K562 (cell line): ENCODE data around the gene KCNAB2. TPM values are rescaled to one million over a fixed set of nuclear protein-coding genes. Genes with fewer than 3 reads are reported as not detected.
A peak's percentile ranks its signal among the peaks of the same experiment; 100 is the strongest.

ENCODE experiments used
- ATAC-seq: fragments of 200-7000 bp; cut with Tn5 transposase; 3 replicates; pipeline ENCODE4 v1.9.1; 2020; ENCODE audit warnings: moderate library complexity
- BruUV-seq: library from RNA; stranded (reverse); fragments of 400-500 nt; replicated peaks from 2 replicates; lab custom pipeline; 2021; lab: Mats Ljungman, UMichigan
- CTCF ChIA-PET: fragments of 300-600 bp; formaldehyde crosslinking; extraction: SDS; loops from one replicate; lab custom pipeline; 2021; ENCODE audit warnings: low intra/inter-chr PET ratio; lab: Yijun Ruan, JAX
- POLR2A ChIA-PET: fragments of 300-600, 350-650 bp; sonication (Branson Sonifier 250); formaldehyde crosslinking; extraction: SDS; loops from one replicate; lab custom pipeline; 2021; ENCODE audit warnings: antibody characterized with exemption, inconsistent platforms; lab: Yijun Ruan, JAX
- DNase-seq, 4 experiments: peaks; one replicate each; pipeline versions ENCODE4 v3.0.0 to v3.0.0-alpha.2; 2011 to 2018; ENCODE audit warnings: low spot score in 3 of 4, mixed read lengths in 3 of 4; ENCODE audit errors: extremely low read depth in 1 of 4
- FAIRE-seq: peaks from 2 replicates; lab custom pipeline; 2011; peaks lifted over from hg19 to GRCh38; lab: Jason Lieb, UNC
- H2AFZ ChIP-seq: 2 replicates; pipeline ENCODE4 v1.6.0; 2011; ENCODE audit warnings: low read depth, low read length, control low read depth, inconsistent platforms
- H3K27ac ChIP-seq: fragments of 200-600 bp; 3 replicates; pipeline ENCODE4 v1.8.0; 2011; ENCODE audit warnings: low read depth, mild to moderate bottlenecking, control low read depth, inconsistent platforms, low read length, moderate library complexity, mixed read lengths; ENCODE audit errors: extremely low read depth
- H3K27me3 ChIP-seq, 2 experiments: fragments of 300-600 bp in 1 of 2; 2 replicates in 1 of 2; 3 replicates in 1 of 2; pipeline versions ENCODE4 v1.6.0 to v1.8.0; 2011; ENCODE audit warnings: inconsistent platforms in 2 of 2, low read length in 2 of 2, mild to moderate bottlenecking in 1 of 2, mixed read lengths in 1 of 2, moderate library complexity in 1 of 2; ENCODE audit not compliant: control insufficient read depth in 2 of 2, insufficient read depth in 2 of 2
- H3K36me3 ChIP-seq: fragments of 300-600 bp; 3 replicates; pipeline ENCODE4 v1.8.0; 2011; ENCODE audit warnings: mild to moderate bottlenecking, low read length, inconsistent platforms; ENCODE audit not compliant: control insufficient read depth, insufficient read depth
- H3K4me1 ChIP-seq, 2 experiments: fragments of 200-600 bp in 1 of 2; replicated peaks in 1 of 2; 2 replicates in 1 of 2; 3 replicates in 1 of 2; pipeline versions ENCODE4 v1.5.1 to v1.8.0; 2011; ENCODE audit warnings: inconsistent platforms in 2 of 2, low read length in 2 of 2, mild to moderate bottlenecking in 1 of 2, mixed read lengths in 1 of 2, moderate library complexity in 1 of 2; ENCODE audit not compliant: control insufficient read depth in 2 of 2, insufficient read depth in 2 of 2
- H3K4me2 ChIP-seq: 2 replicates; pipeline ENCODE4 v1.6.1; 2011; ENCODE audit warnings: low read length, control low read depth, inconsistent platforms, mixed read lengths; ENCODE audit not compliant: insufficient read depth
- H3K4me3 ChIP-seq: fragments of 200-600 bp; sonication (generic), shearing (Covaris generic); 2 replicates; pipeline ENCODE4 v1.5.1; 2016; ENCODE audit warnings: control low read depth, inconsistent platforms
- H3K79me2 ChIP-seq: fragments of 200-600 bp; 3 replicates; pipeline ENCODE4 v1.8.0; 2011; ENCODE audit warnings: low read length, inconsistent platforms; ENCODE audit not compliant: control insufficient read depth, insufficient read depth
- H3K9ac ChIP-seq, 2 experiments: 2 replicates each; pipeline versions ENCODE4 v1.6.0 to v1.6.1; 2011; ENCODE audit warnings: low read depth in 2 of 2, low read length in 2 of 2, control low read depth in 1 of 2, inconsistent platforms in 1 of 2, mild to moderate bottlenecking in 1 of 2, mixed read lengths in 1 of 2; ENCODE audit not compliant: insufficient read depth in 1 of 2
- H3K9me1 ChIP-seq: one replicate; pipeline ENCODE4 v1.6.0; 2011; ENCODE audit warnings: inconsistent platforms, mild to moderate bottlenecking, low read length, moderate library complexity; ENCODE audit not compliant: control insufficient read depth, insufficient read depth
- H3K9me3 ChIP-seq: replicated peaks from 2 replicates; pipeline ENCODE4 v1.5.1; 2011; ENCODE audit warnings: low read depth, low read length, inconsistent platforms; ENCODE audit not compliant: control insufficient read depth, insufficient read depth
- H4K20me1 ChIP-seq: replicated peaks from 2 replicates; pipeline ENCODE4 v1.6.1; 2011; ENCODE audit warnings: low read length, inconsistent platforms, mixed read lengths; ENCODE audit not compliant: control insufficient read depth, insufficient read depth
- ARNT ChIP-seq, 2 experiments: fragments of 450-650 bp; IDR thresholded peaks; 2 replicates each; pipeline ENCODE4 v1.6.1; 2016; ENCODE audit warnings: mild to moderate bottlenecking in 1 of 2
- CXXC5 ChIP-seq: fragments of 250-450 bp; sonication (Bioruptor Pico); IDR thresholded peaks from 2 replicates; pipeline ENCODE4 v1.8.0; 2022; ENCODE audit warnings: inconsistent platforms, mild to moderate bottlenecking, moderate library complexity
- ELK3 ChIP-seq: fragments of 450-650 bp; formaldehyde crosslinking; IDR thresholded peaks from 2 replicates; pipeline ENCODE4 v1.4.0; 2020; ENCODE audit warnings: mild to moderate bottlenecking
- FOXJ2 ChIP-seq: fragments of 200-800 bp; sonication (Bioruptor generic); IDR thresholded peaks from 2 replicates; pipeline ENCODE4 v1.6.1; 2016; ENCODE audit warnings: missing genetic modification characterization, missing compliant biosample characterization
- LEF1 ChIP-seq: fragments of 450-650 bp; IDR thresholded peaks from 2 replicates; pipeline ENCODE4 v1.6.1; 2016; ENCODE audit warnings: mild to moderate bottlenecking
- MED1 ChIP-seq: sonication (generic); formaldehyde crosslinking; IDR thresholded peaks from 2 replicates; pipeline ENCODE4 v1.8.1; 2023; ENCODE audit warnings: missing genetic modification reagents, borderline replicate concordance
- NBN ChIP-seq: fragments of 450-650 bp; IDR thresholded peaks from 2 replicates; pipeline ENCODE4 v1.6.1; 2016; ENCODE audit warnings: low read depth, mild to moderate bottlenecking
- PPARD ChIP-seq: fragments of 250-450 bp; sonication (Bioruptor Pico); IDR thresholded peaks from 2 replicates; pipeline ENCODE4 v1.8.0; 2022; ENCODE audit warnings: inconsistent platforms, mild to moderate bottlenecking, moderate library complexity
- RCOR1 ChIP-seq, 2 experiments: IDR thresholded peaks; 2 replicates each; pipeline ENCODE4 v1.6.1; 2012; ENCODE audit warnings: low read depth in 2 of 2, low read length in 2 of 2, borderline replicate concordance in 1 of 2, improper control_type of control experiment in 1 of 2
- SIN3A ChIP-seq, 2 experiments: fragments of 150-350 bp in 1 of 2; IDR thresholded peaks; 2 replicates each; pipeline ENCODE4 v1.6.1; 2011 to 2016; ENCODE audit warnings: borderline replicate concordance in 2 of 2, low read depth in 2 of 2, low read length in 2 of 2, mild to moderate bottlenecking in 2 of 2, moderate library complexity in 2 of 2; ENCODE audit not compliant: control insufficient read depth in 1 of 2
- SOX6 ChIP-seq: fragments of 450-650 bp; IDR thresholded peaks from 2 replicates; pipeline ENCODE4 v1.6.1; 2014; ENCODE audit warnings: mild to moderate bottlenecking
- ZBTB17 ChIP-seq: fragments of 450-650 bp; formaldehyde crosslinking; IDR thresholded peaks from 2 replicates; pipeline ENCODE4 v1.4.0; 2020; ENCODE audit warnings: mild to moderate bottlenecking
- ZNF561 ChIP-seq: fragments of 450-650 bp; formaldehyde crosslinking; conservative IDR thresholded peaks from 2 replicates; pipeline ENCODE4 v1.4.0; 2020; ENCODE audit warnings: mild to moderate bottlenecking, moderate library complexity
- ZNF77 ChIP-seq: fragments of 250-450 bp; sonication (Bioruptor Pico); IDR thresholded peaks from 2 replicates; pipeline ENCODE4 v1.5.0; 2020
- ZNF79 ChIP-seq: fragments of 250-450 bp; sonication (Bioruptor Pico); IDR thresholded peaks from 2 replicates; pipeline ENCODE4 v1.4.0; 2020; ENCODE audit warnings: low read depth, mild to moderate bottlenecking, moderate library complexity
- WGBS: fragments of 100-300 bp; shearing (Covaris generic); methylation state at CpG from one replicate; pipeline ENCODE4 v1.1.6; 2016; ENCODE audit warnings: low coverage, mixed read lengths; ENCODE audit not compliant: insufficient coverage; ENCODE audit errors: missing lambda C conversion rate; 5-methylcytosine and 5-hydroxymethylcytosine counted together
- in situ Hi-C: fragments of 300-500 bp; cut with MboI; formaldehyde crosslinking; loops from 4 replicates; pipeline ENCODE4 v1.15.0; 2018; ENCODE audit warnings: inconsistent platforms, mixed read lengths
- intact Hi-C: fragments of 100-400 bp; cut with micrococcal nuclease; formaldehyde crosslinking; loops from 2 replicates; pipeline ENCODE4 v1.14.2; 2022
- polyA plus RNA-seq, 8 experiments: library from polyadenylated mRNA; depleted of rRNA in 4 of 8; stranded (reverse) in 5 of 8; unstranded in 3 of 8; fragments of >200 nt; fragmentation: Nextera tagmentation in 2 of 8; fragmentation: Illumina TruSeq in 1 of 8; extraction: Ambion mirVana in 2 of 8; extraction: Trizol in 1 of 8; gene quantifications; 2 replicates each; pipeline versions ENCODE4 v1.2.1 to v1.2.3, GENCODE V29; 2011 to 2014; ENCODE audit warnings: inconsistent platforms in 1 of 8, missing spikeins in 1 of 8
- total RNA-seq, 7 experiments: library from RNA; depleted of rRNA in 6 of 7; stranded (reverse); fragments of >200 nt in 6 of 7; fragmentation: Illumina TruSeq in 2 of 7; extraction: Trizol in 2 of 7; gene quantifications; 2 replicates each; pipeline versions ENCODE4 v1.2.1 to v1.2.3, GENCODE V29; 2011 to 2021; ENCODE audit warnings: low replicate concordance in 1 of 7
- TF ChIP-seq, protein P1 (sequence below): sonication (generic); formaldehyde crosslinking; IDR thresholded peaks from 2 replicates; pipeline ENCODE4 v1.8.1; 2023; ENCODE audit warnings: mild to moderate bottlenecking, missing genetic modification reagents
- TF ChIP-seq, protein P2 (sequence below), 2 experiments: fragments of 150-350 bp in 1 of 2; IDR thresholded peaks; 2 replicates each; pipeline ENCODE4 v1.6.1; 2012 to 2016; ENCODE audit warnings: low read depth in 2 of 2, low read length in 2 of 2, mild to moderate bottlenecking in 1 of 2, moderate library complexity in 1 of 2

Gene KCNAB2
- total and polyA plus RNA-seq, 9 of the 15 experiments (the other 6 are each of a cell fraction or from before 2014, with no cell fraction given), result 1.8 to 15.8 (median 7.1) TPM

- intact Hi-C loops (loop anchor here (1.0 to 5.0 kb wide), 4 partner anchors 89 to 290 kb away; no protein-coding TSS in a partner anchor), in situ Hi-C loops (no loop called here)
- POLR2A ChIA-PET, result interaction anchor here (0.5 to 1.3 kb wide), 6 partner anchors 10 to 192 kb away, joined by 3 to 6 read pairs (median 3); no protein-coding TSS in a partner anchor
- WGBS, result 12% methylated on average over 16 of the region's 16 CpGs
- no peak overlapping the region for H3K4me2 ChIP-seq
- peak; percentile 96 for FAIRE-seq
- H3K79me2 ChIP-seq, result no peaks in the 10 kb centered on the region
- no TSS peak for BruUV-seq
- H3K27ac ChIP-seq, result no peak overlapping the region
- H4K20me1 ChIP-seq, result peaks cover 58% of the 10 kb centered on the region
- H3K9ac ChIP-seq, result no peak overlapping the region
- peaks cover 9 to 29% of the 10 kb centered on the region in 2 experiments; a peak in 4 of 5 replicates for H3K27me3 ChIP-seq
- peak; percentile 86 for ATAC-seq
- no peaks in the 10 kb centered on the region for H3K36me3 ChIP-seq
- DNase-seq, result peak; percentile 70 to 83 (median 75)
- CTCF ChIA-PET, result interaction anchor here (0.5 to 1.4 kb wide), 5 partner anchors 9 to 543 kb away, joined by 3 to 15 read pairs (median 5); partner anchors contain the start of gene RNF207
- no peaks in the 10 kb centered on the region for H3K9me3 ChIP-seq
- H3K4me1 ChIP-seq, result peaks cover 0 to under 1% of the 10 kb centered on the region in 2 experiments; a peak in 1 of 5 replicates
- no peak overlapping the region for H3K4me3 ChIP-seq
- no peaks in the 10 kb centered on the region for H3K9me1 ChIP-seq
- no peak overlapping the region for H2AFZ ChIP-seq
- TF ChIP-seq ELK3 (CRISPR knock-in tag) (no peak), PPARD (no peak), MED1 (CRISPR knock-in tag) (no peak), SIN3A (IDR thresholded peaks at IDR 0.05; ENCODE audit: borderline replicate concordance in 2 of 2, control insufficient read depth in 1 of 2, low read depth in 2 of 2, low read length in 2 of 2) (peak; percentile 41 to 78; a peak in 2 of 4 replicates), ZBTB17 (CRISPR knock-in tag) (no peak), LEF1 (no peak), ARNT (IDR thresholded peaks at IDR 0.05) (no peak), ZNF79 (CRISPR knock-in tag) (0 out of 2 replicates have a peak, but pooled peaks have one; percentile 7), SOX6 (no peak), FOXJ2 (0 out of 2 replicates have a peak, but pooled peaks have one; percentile 38), NBN (no peak), CXXC5 (CRISPR knock-in tag) (peak; percentile 76), ZNF77 (CRISPR knock-in tag) (no peak), ZNF561 (CRISPR knock-in tag) (no peak), RCOR1 (IDR thresholded peaks at IDR 0.05; ENCODE audit: borderline replicate concordance in 1 of 2, low read depth in 2 of 2, low read length in 2 of 2) (peak in 1 of 2 experiments; percentile 81; a peak in 2 of 4 replicates)
- TF ChIP-seq, protein P1, sequence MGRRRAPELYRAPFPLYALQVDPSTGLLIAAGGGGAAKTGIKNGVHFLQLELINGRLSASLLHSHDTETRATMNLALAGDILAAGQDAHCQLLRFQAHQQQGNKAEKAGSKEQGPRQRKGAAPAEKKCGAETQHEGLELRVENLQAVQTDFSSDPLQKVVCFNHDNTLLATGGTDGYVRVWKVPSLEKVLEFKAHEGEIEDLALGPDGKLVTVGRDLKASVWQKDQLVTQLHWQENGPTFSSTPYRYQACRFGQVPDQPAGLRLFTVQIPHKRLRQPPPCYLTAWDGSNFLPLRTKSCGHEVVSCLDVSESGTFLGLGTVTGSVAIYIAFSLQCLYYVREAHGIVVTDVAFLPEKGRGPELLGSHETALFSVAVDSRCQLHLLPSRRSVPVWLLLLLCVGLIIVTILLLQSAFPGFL (CRISPR knock-in tag), result no peak
- TF ChIP-seq, protein P2, sequence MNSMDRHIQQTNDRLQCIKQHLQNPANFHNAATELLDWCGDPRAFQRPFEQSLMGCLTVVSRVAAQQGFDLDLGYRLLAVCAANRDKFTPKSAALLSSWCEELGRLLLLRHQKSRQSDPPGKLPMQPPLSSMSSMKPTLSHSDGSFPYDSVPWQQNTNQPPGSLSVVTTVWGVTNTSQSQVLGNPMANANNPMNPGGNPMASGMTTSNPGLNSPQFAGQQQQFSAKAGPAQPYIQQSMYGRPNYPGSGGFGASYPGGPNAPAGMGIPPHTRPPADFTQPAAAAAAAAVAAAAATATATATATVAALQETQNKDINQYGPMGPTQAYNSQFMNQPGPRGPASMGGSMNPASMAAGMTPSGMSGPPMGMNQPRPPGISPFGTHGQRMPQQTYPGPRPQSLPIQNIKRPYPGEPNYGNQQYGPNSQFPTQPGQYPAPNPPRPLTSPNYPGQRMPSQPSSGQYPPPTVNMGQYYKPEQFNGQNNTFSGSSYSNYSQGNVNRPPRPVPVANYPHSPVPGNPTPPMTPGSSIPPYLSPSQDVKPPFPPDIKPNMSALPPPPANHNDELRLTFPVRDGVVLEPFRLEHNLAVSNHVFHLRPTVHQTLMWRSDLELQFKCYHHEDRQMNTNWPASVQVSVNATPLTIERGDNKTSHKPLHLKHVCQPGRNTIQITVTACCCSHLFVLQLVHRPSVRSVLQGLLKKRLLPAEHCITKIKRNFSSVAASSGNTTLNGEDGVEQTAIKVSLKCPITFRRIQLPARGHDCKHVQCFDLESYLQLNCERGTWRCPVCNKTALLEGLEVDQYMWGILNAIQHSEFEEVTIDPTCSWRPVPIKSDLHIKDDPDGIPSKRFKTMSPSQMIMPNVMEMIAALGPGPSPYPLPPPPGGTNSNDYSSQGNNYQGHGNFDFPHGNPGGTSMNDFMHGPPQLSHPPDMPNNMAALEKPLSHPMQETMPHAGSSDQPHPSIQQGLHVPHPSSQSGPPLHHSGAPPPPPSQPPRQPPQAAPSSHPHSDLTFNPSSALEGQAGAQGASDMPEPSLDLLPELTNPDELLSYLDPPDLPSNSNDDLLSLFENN (IDR thresholded peaks at IDR 0.05; ENCODE audit: low read depth in 2 of 2, low read length in 2 of 2), result no peak
These were observed 7.0 kb downstream of the KCNAB2 start for GRCh38 chr1:6052543-6053205.
